COLO829 (cell line): ENCODE measurements around the gene AURKAIP1.
"Not testable (repeated sequence)": the region's sequence is repeated elsewhere in the genome, so short reads cannot be mapped to it uniquely, and the experiment has no call there.

Experiments used
- DNase-seq: peaks from one replicate; pipeline ENCODE4 v3.0.0; 2012; ENCODE audit warnings: low spot score

The AURKAIP1 gene

GRCh38 chr1:1374929-1375662 is at the start of gene AURKAIP1:
Gene AURKAIP1 (minus strand): TSS chr1:1375207. CDS start chr1:1374756, 451 bp downstream.
- peak; percentile 98 for DNase-seq

GRCh38 chr1:1424707-1425106 is 49.7 kb upstream of the AURKAIP1 start:
- no peak for DNase-seq

- DNase-seq, result no peak
These were observed 48.2 kb upstream of the AURKAIP1 start for GRCh38 chr1:1423245-1423597.

- DNase-seq, result no peak
These were observed 47.6 kb upstream of the AURKAIP1 start for GRCh38 chr1:1422465-1423244.

- no peak for DNase-seq
These were observed 47.0 kb upstream of the AURKAIP1 start for GRCh38 chr1:1421907-1422464.

- no peak for DNase-seq
These were observed 46.3 kb upstream of the AURKAIP1 start, which contains the start of gene ANKRD65 for GRCh38 chr1:1421147-1421906. Gene ANKRD65 (minus strand): TSS chr1:1421276. CDS start chr1:1421005, 271 bp downstream.

- DNase-seq, result no peak
These were observed 45.7 kb upstream of the AURKAIP1 start for GRCh38 chr1:1420654-1421141.

- no peak for DNase-seq
These were observed 45.0 kb upstream of the AURKAIP1 start for GRCh38 chr1:1419813-1420653.

GRCh38 chr1:1419363-1419812 is 44.4 kb upstream of the AURKAIP1 start:
- DNase-seq, result no peak

- DNase-seq, result no peak
These were observed 43.7 kb upstream of the AURKAIP1 start for GRCh38 chr1:1418464-1419362.

GRCh38 chr1:1417825-1418463 is 42.9 kb upstream of the AURKAIP1 start:
- not testable (repeated sequence) for DNase-seq

GRCh38 chr1:1417396-1417795 is 42.4 kb upstream of the AURKAIP1 start:
- not testable (repeated sequence) for DNase-seq

GRCh38 chr1:1415751-1416150 is 40.7 kb upstream of the AURKAIP1 start:
- no peak for DNase-seq

GRCh38 chr1:1412311-1412902 is 37.4 kb upstream of the AURKAIP1 start:
- not testable (repeated sequence) for DNase-seq

GRCh38 chr1:1411626-1412025 is 36.6 kb upstream of the AURKAIP1 start:
- DNase-seq, result no peak

- not testable (repeated sequence) for DNase-seq
These were observed 35.2 kb upstream of the AURKAIP1 start for GRCh38 chr1:1410238-1410637.

GRCh38 chr1:1407636-1408318 is 32.8 kb upstream of the AURKAIP1 start:
- peak; percentile 28 for DNase-seq
